ENCODE data around the gene PSD4.

- TF ChIP-seq POLR2A (IDR thresholded peaks at IDR 0.05; ENCODE audit: low read length) (no peak), CTCF (IDR thresholded peaks at IDR 0.05) (no peak), HES2 (IDR thresholded peaks at IDR 0.05) (no peak), CEBPB (IDR thresholded peaks at IDR 0.05) (no peak), ESRRA (IDR thresholded peaks at IDR 0.05; ENCODE audit: borderline replicate concordance, low read length) (no peak), SMC3 (IDR thresholded peaks at IDR 0.05) (no peak), REST (IDR thresholded peaks at IDR 0.05) (no peak), MAX (IDR thresholded peaks at IDR 0.05) (no peak), HOXB5 (CRISPR knock-in tag; IDR thresholded peaks at IDR 0.05) (no peak), CBX8 (IDR thresholded peaks at IDR 0.05) (no peak), MYC (IDR thresholded peaks at IDR 0.05; ENCODE audit: borderline replicate concordance, low read length) (no peak)
Observed at GRCh38 chr2:113157897-113158753, 15.6 kb upstream of the PSD4 start.

All from A549 (cell line).